ENCODE data around the gene PBX3. TPM values are rescaled to one million over a fixed set of nuclear protein-coding genes. Genes with fewer than 3 reads are reported as not detected.

PBX3 gene
- total RNA-seq, 6 experiments from 2014 or later, result 13.0 to 20.2 (median 15.0) TPM

DNA sequence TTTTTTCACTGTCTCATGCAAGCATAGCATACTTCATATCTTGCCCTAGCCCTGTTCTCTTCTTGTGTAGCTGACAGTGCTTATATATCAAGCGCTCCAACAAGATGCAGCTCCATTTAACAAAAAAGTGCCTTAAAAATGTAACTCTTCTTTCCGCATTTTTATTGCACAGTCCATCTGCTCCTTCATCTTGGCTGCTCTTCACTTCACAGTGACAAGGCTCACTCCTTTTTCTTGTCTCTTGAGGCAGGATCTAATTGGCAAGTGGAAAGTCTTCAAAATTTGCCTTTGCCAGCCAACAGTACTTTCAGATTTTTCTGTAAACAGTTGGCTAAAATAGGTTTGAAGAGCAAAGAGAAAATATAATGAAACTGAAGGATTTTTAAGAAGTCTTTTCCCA, 161.8 kb downstream of the PBX3 start:
- Histone ChIP-seq H3K4me3 (no peak overlapping the region), H3K4me1 (peaks cover 0 to 5% (median 0%) of the 10 kb centered on the region in 4 donors), H3K27me3 (no peaks in the 10 kb centered on the region), H3K36me3 (no peaks in the 10 kb centered on the region), H3K9me3 (no peaks in the 10 kb centered on the region), H3K27ac (no peak overlapping the region)
- WGBS (ENCODE audit: insufficient coverage, low coverage, low lambda C conversion rate, missing lambda C conversion rate), result 100% methylated on average over 1 of the region's 2 CpGs
- TF ChIP-seq, protein P1, sequence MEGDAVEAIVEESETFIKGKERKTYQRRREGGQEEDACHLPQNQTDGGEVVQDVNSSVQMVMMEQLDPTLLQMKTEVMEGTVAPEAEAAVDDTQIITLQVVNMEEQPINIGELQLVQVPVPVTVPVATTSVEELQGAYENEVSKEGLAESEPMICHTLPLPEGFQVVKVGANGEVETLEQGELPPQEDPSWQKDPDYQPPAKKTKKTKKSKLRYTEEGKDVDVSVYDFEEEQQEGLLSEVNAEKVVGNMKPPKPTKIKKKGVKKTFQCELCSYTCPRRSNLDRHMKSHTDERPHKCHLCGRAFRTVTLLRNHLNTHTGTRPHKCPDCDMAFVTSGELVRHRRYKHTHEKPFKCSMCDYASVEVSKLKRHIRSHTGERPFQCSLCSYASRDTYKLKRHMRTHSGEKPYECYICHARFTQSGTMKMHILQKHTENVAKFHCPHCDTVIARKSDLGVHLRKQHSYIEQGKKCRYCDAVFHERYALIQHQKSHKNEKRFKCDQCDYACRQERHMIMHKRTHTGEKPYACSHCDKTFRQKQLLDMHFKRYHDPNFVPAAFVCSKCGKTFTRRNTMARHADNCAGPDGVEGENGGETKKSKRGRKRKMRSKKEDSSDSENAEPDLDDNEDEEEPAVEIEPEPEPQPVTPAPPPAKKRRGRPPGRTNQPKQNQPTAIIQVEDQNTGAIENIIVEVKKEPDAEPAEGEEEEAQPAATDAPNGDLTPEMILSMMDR (IDR thresholded peaks at IDR 0.05), result no peak
- no peak for TF ChIP-seq POLR2A (IDR thresholded peaks at IDR 0.05)
- intact Hi-C loops (cut with DNase I), result no loop called here
- no peak for ATAC-seq
- no peak for DNase-seq

DNA sequence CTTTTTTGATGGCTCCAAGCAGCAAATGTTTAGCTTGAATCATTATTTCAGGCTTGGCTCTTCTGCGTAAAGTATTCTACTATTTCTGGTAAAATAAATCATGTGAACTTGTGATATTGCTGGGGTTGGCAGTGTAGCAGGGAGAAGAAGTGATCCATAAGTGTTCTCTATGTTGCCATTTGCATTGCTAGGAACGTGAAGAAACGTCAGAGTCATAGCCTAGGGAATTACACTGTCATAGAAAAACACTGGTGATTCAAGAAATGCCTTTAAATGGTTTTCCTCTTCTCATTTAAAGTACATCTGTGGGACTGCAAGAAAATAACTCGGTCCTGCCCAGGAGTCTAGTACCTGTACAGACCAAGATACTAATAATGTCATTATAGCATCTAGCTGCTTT, 162.3 kb downstream of the PBX3 start:
- ATAC-seq, result no peak
- Histone ChIP-seq H3K4me3 (no peak overlapping the region), H3K27ac (no peak overlapping the region), H3K4me1 (peaks cover 0 to 5% (median 0%) of the 10 kb centered on the region in 4 donors), H3K27me3 (no peaks in the 10 kb centered on the region), H3K9me3 (no peaks in the 10 kb centered on the region), H3K36me3 (no peaks in the 10 kb centered on the region)
- intact Hi-C loops (cut with DNase I), result no loop called here
- 92% methylated on average over 4 of the region's 4 CpGs for WGBS (ENCODE audit: insufficient coverage, low coverage, low lambda C conversion rate, missing lambda C conversion rate)
- no peak for TF ChIP-seq POLR2A (IDR thresholded peaks at IDR 0.05)
- TF ChIP-seq, protein P1 (IDR thresholded peaks at IDR 0.05), result no peak
- DNase-seq, result no peak

DNA sequence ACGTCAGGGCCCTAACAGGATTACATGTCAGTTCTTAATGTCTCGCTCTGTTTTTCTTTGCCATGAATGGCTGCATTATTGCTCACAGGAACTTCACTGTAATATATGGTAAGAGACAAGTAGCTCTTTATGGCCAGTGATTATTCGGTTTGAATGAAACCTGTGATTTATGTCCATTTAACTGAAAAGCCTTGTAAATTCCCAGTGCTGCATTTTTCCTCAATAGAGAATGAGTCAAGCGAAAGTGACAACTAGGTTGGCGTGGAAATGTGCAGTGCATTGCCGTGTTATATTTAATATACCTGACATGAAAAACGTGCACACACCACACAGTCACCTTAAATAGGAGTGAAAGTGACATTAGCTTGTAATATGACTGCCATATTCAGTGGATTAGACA, 163.1 kb downstream of the PBX3 start:
- TF ChIP-seq, protein P1 (IDR thresholded peaks at IDR 0.05), result no peak
- no peak for TF ChIP-seq POLR2A (IDR thresholded peaks at IDR 0.05)
- no peak for ATAC-seq

DNA sequence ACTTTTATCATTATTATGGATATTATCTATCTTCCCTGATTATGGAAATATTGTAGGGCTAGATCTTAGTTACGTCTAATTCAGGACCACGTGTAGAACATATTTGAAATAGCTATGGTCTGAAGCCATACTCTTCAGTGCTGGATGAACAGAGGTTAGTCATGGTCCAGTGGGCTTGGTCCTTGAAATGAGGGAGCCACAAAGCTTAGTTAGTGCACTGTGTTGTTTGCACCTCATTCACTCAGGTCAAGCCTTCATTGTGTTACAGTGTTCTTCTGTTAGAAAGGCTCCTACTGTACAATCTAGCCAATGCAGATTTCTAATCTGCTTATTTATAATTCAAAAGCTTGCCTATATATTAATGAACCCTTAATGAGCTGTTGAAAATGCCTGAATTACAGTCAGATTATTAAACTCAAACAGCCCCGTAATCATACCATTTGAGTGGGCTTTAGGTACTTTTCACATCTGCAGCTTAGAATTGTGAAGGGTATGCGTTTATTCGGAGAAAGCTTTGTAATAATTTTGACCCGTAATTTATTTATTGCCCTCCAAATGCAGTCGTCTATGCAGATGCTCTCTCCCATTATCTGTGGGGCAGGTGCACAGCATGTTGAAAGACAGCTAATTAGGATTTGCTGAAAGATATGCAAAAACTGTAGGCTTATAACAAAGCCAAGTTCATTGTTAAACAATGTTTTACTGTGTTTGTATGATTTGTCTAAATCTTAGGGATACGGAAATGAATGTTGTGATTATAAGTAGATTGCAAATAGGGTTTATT, 164.9 kb downstream of the PBX3 start:
- no peak overlapping the region for H3K27ac ChIP-seq
- H3K27me3 ChIP-seq, result no peaks in the 10 kb centered on the region
- DNase-seq, result no peak
- peaks cover 0 to 5% (median 0%) of the 10 kb centered on the region in 4 donors for H3K4me1 ChIP-seq
- ATAC-seq, result no peak
- WGBS (ENCODE audit: insufficient coverage, low coverage, low lambda C conversion rate, missing lambda C conversion rate), result 92% methylated on average over 8 of the region's 8 CpGs
- H3K9me3 ChIP-seq, result no peaks in the 10 kb centered on the region
- no peaks in the 10 kb centered on the region for H3K36me3 ChIP-seq
- TF ChIP-seq, protein P1 (IDR thresholded peaks at IDR 0.05), result no peak
- TF ChIP-seq POLR2A (IDR thresholded peaks at IDR 0.05), result no peak
- no peak overlapping the region for H3K4me3 ChIP-seq
- intact Hi-C loops (cut with DNase I), result no loop called here

More for the DNA sequence above, 163.1 kb downstream of the PBX3 start:
- Histone ChIP-seq H3K36me3 (no peaks in the 10 kb centered on the region), H3K27me3 (no peaks in the 10 kb centered on the region), H3K9me3 (no peaks in the 10 kb centered on the region), H3K27ac (no peak overlapping the region), H3K4me3 (no peak overlapping the region), H3K4me1 (peaks cover 0 to 5% (median 0%) of the 10 kb centered on the region in 4 donors)
- no peak for DNase-seq
- 92% methylated on average over 7 of the region's 7 CpGs for WGBS (ENCODE audit: insufficient coverage, low coverage, low lambda C conversion rate, missing lambda C conversion rate)
- intact Hi-C loops (cut with DNase I), result no loop called here
